Hepatocyte (in vitro differentiated cells): ENCODE data around the gene USP24.

Experiments
- CTCF ChIP-seq: fragments of 200-600 bp; sonication (generic); IDR thresholded peaks from 2 replicates; pipeline ENCODE4 v1.5.1; 2016; ENCODE audit warnings: antibody characterized with exemption, mild to moderate bottlenecking; ENCODE audit not compliant: poor library complexity
- EZH2 ChIP-seq: fragments of 200-600 bp; sonication (generic); IDR thresholded peaks from 2 replicates; pipeline ENCODE4 v1.6.1; 2016; ENCODE audit warnings: antibody characterized with exemption, mild to moderate bottlenecking, borderline replicate concordance
- EZH2phosphoT487 ChIP-seq: fragments of 200-600 bp; sonication (generic); IDR thresholded peaks from one replicate; pipeline ENCODE4 v1.6.1; 2018; ENCODE audit warnings: antibody characterized with exemption, mild to moderate bottlenecking, low read depth, moderate library complexity; ENCODE audit not compliant: unreplicated experiment, severe bottlenecking

DNA sequence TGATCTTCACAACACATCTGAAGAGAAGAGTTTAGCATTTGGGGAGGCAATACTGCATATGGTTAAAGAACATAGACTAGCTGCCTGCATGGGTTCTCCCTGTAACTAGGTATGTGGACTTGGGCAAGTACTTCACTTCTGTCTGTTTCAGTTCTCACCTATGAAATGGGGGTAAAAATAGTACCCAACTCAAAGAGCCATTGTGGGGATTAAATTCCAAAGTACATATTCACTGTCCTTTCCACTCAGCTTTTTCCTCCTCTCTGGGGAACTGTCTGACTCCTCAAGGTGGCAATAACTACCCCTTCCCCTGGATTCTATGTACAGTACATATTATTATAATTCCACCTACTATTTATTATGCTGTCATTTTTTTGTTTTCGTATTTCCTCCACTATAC, 44.7 kb downstream of the USP24 start:
- TF ChIP-seq CTCF (no peak), EZH2 (no peak), EZH2phosphoT487 (no peak)
